Esophagus squamous epithelium (tissue), 4 donors: ENCODE measurements around the gene FRMD1.

Source experiments
- CTCF ChIP-seq, 6 experiments: fragments of 450-650 bp in 4 of 6; fragments of 200-600 bp in 2 of 6; sonication (generic) in 2 of 6; IDR thresholded peaks; one replicate each; pipeline ENCODE4 v1.5.1; 2016 to 2019; ENCODE audit warnings: antibody characterized with exemption in 6 of 6, mild to moderate bottlenecking in 4 of 6, moderate library complexity in 4 of 6
- POLR2A ChIP-seq, 4 donors: fragments of 450-650 bp; IDR thresholded peaks; one replicate each; pipeline ENCODE4 v1.6.1; 2017; ENCODE audit warnings: antibody characterized with exemption in 4 of 4, mild to moderate bottlenecking in 4 of 4, moderate library complexity in 3 of 4

GRCh38 chr6:168050225-168050880, 28.7 kb downstream of the FRMD1 start:
- TF ChIP-seq POLR2A (IDR thresholded peaks at IDR 0.05) (no peak), CTCF (IDR thresholded peaks at IDR 0.05) (no peak)
